ENCODE results near the gene SPRED3.
A peak's percentile ranks its signal among the peaks of the same experiment; 100 is the strongest.
"Not testable (repeated sequence)": the region's sequence is repeated elsewhere in the genome, so short reads cannot be mapped to it uniquely, and the experiment has no call there.

Gene SPRED3, protein sequence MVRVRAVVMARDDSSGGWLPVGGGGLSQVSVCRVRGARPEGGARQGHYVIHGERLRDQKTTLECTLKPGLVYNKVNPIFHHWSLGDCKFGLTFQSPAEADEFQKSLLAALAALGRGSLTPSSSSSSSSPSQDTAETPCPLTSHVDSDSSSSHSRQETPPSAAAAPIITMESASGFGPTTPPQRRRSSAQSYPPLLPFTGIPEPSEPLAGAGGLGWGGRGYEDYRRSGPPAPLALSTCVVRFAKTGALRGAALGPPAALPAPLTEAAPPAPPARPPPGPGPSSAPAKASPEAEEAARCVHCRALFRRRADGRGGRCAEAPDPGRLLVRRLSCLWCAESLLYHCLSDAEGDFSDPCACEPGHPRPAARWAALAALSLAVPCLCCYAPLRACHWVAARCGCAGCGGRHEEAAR

DNA sequence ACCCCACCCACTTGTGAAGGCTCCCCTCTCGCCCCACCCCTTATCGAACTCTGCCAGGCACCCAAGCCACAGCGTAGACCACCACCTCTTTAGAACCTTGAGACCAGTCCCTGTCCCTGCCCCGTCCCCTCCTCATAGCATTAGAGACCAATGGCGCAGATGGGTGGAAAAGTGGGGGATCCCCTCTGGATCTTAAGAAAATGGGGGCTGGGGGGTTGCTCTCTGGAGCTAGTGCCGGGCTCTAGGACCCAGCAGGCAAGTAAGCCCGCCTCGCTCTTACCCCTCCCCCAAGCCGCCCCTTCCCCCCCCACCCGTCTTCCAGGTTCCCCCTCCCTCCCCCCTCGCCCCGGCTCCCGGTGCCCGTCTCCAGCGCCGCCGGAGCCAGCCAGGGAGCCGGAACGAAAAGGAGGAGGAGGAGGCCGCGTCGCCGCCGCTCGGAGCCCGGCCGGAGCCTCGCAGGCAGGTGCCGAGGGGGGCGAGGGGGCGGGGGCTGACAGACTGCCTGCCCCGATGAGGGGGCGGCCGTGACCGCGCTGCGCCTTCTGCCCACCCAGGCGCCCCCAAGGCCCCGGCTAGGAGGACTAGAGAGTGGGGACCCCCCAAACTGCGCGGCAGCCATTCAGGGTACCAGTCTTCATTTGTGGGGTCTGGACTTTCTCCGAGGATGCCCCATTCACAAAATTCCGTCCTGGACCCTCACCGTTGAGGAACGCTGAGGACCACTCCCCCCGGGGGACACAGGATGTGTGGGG lies at the start of gene SPRED3:
Gene SPRED3 (plus strand): TSS at position 349 of the 752 bp plus-strand sequence. CDS start 1,606 bp downstream, outside the sequence.
- peak; percentile 53 for DNase-seq (ENCODE audit: low spot score)

DNA sequence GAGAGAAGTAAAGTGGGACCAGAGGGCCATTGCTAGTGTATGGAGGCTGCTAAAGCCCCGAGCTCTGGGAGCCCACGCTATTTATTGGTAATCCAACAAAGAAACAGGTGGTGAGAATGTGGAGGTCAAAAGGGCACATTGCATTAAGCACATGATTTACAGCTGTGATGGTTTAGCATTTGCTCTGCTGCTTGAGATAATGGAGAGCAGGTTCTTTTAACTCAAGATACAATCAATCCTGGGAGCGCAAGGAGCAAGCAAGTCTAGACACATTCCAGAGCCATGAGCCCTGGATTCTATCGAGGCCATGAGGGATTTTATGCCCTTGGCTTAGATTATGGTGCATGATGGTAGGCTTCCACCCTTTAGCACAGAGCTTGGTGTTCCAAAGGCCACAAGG lies 49.5 kb upstream of the SPRED3 start:
- not testable (repeated sequence) for DNase-seq (ENCODE audit: low spot score)

DNA sequence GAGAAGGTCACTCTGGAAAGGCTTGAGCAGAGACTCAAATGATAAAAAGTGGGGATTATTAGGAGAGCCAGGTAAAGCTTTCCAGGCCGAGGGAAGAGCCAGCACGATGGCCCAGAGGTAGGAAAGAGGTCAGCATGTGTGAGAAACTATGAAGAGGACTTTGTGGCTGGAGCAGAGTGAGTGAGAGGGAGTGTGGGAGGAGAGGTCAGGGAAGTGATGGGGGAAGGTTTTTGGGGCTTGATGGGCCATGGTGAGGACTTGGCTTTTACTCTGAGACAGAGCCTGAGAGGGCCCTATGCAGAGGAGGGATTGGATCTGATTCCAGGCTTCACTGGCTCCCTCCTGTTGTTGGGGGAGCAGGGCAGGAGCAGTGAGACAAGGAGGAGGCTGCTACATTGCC lies 47.6 kb upstream of the SPRED3 start:
- DNase-seq (ENCODE audit: low spot score): no peak

DNA sequence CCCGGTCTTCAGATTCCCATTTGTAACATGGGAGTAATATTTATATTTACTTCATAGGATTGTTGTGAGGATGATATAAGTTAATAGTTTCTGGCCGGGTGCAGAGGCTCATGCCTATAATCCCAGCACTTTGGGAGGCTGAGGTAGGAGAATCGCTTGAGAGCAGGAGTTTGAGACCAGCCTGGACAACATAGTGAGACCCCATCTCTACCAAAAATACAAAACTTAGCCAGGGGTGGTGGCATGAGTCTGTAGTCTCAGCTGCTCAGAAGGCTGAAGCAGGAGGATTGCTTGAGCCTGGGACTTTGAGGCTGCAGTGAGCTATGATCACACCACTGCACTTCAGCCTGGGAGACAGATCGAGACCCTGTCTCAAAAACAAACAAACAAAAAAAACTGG lies 41.7 kb upstream of the SPRED3 start:
- DNase-seq (ENCODE audit: low spot score): no peak

DNA sequence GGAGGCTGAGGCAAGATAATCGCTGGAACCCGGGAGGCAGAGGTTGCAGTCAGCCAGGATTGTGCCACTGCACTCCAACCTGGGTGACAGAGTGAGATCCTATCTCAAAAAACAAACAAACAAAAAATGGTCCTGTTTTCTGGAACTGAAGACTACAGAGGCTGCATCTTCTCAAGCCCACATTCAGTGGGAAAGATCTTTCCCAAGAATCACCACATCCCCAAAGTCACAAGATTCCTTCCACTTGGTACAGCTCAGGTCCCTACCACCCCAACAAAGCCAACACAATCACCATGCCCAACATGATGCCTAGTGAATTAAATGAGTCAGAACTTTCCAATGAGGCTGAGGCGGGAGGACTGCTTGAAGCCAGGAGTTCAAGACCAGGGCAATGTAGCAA lies 37.6 kb upstream of the SPRED3 start:
- no peak for DNase-seq (ENCODE audit: low spot score)

DNA sequence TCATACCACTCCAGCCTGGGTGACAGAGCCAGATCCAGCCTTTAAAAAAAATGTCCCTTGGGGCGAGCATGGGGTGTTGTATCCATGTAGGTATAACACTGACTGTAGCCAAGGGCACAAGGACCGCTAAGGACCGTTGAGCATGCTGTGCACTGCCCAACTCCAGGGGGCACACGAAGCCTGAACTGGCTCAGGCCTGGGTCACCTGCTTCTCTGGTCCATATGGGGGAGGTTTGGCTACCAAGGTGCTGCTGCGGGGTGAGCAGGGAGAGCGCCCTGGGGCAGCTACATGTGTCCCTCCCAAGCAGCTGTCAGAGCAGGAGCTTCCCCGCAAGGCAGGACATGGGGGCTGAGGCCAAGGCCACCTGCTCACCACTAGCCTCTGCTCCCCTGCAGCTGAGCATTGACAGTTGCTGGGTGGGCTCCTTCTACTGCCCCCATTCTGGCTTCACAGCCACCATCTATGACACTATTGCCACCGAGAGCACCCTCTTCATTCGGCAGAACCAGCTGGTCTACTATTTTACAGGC lies 36.6 kb upstream of the SPRED3 start:
- no peak for DNase-seq (ENCODE audit: low spot score)

DNA sequence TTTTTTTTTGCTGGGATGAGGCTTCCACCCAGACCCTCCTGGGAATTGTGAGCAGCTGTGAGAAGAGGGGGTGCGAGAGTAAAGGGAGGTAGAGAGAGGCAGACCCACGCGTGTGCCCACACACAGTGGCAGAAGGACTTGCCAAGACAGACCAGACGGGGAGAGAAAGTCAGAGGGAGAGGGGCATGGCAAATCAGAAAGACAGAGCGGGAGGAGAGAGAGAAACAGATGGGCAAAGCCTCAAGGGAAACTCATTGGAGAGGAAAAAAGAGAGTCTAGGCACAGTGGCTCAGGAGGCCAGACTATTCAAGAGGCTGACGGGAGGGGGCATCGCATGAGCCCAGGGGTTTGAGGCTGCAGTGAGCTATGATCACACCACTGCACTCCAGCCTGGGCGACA lies 35.9 kb upstream of the SPRED3 start:
- no peak for DNase-seq (ENCODE audit: low spot score)

DNA sequence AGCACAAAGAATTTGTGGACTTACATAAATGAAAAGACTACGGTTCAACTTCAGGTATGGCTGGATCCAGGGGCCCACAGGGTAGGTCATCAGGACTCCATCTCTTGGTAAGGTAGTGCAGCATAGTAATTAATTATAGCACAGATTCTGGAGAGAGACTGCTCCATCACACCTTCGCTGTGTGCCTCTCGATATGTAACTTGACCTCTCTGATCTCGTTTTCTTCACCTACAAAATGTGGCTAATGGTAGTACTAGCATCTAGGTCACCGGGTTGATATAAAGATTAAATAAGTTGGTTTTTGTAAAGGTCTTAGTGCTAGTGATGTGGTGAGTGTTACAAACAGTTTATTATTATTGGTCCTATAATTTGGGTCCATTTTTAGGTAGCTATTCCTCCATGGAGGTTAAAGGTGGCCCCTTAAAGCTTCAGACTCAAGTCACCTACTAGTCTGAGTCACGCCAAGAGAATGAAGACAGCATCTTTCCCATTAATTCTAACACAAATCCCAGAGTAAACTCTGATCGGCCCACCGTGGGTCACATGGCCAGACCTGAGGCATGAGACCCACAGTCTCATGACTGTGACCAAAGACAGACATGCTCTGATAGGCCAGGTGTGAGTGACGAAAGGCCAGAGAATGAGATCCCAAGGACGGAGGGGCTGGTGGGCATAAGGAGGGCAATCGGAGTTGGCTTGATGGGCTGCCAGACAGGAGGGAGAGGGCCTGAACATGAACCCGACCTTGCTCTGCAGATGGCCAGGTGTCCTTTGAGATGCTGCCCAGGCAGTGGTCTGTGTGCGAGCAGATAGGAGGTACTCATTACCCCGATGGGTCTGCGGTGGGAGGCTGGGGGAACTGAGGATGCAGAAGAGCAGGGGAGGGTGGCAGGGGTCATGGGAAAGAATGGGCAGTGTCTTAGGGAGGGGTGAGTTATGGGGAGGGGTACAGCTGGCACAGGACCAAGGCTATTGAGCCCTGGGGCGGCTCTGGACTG lies 32.5 kb upstream of the SPRED3 start:
- DNase-seq (ENCODE audit: low spot score): no peak

DNA sequence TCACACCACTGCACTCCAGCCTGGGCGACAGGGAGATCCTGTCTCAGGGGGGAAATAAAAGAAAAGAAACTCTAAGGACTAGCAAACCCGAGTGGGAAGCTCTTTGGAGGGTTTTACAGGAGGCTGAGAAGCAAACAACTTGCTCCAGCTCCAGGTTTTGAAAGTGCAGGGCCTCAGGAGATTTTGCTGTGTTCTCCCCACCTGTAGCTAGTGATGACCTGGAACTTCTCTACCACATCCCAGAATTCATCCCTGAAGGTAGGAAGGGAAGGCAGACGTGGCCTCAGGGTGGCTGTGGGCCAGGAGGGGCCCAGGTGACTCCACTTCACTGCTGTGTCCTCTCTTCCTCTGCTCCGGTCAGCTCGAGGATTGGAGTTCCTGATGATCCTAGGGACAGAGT lies 30.4 kb upstream of the SPRED3 start:
- DNase-seq (ENCODE audit: low spot score): no peak

DNA sequence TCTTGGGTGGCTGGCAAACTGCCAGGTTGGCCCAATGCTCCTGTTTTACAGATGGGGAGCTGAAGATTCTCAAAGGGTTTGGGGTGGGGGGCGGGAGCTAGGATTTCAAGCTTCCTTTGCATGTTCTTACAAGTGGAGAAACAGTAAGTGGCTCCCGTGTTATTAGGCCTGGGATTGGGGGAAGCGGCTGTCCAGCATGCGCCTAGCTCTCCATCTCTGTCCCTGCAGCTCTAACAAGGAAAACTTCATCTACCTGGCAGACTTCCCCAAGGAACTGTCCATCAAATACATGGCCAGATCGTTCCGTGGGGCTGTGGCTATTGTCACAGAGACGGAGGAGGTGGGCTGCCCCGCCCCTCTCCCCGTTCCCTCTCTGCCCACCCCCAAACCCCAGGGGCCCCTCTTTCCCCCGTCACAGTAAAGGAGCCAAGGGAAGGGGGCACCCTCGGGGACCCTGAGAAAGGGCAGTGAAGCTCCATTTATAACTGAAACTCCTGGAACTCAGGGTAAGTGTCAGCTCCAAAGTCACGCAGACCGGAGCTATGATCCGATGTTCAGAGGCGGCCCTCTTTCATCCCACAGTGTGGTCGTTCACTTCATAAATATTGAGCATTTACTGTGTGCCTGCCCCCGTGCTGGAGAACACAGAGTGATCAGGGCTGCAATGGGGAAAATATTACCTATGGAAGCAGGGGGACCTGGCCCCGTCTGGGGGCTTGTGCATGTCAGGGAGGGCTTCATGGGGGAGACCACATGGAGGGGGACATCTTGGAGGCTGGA lies 29.1 kb upstream of the SPRED3 start:
- no peak for DNase-seq (ENCODE audit: low spot score)

DNA sequence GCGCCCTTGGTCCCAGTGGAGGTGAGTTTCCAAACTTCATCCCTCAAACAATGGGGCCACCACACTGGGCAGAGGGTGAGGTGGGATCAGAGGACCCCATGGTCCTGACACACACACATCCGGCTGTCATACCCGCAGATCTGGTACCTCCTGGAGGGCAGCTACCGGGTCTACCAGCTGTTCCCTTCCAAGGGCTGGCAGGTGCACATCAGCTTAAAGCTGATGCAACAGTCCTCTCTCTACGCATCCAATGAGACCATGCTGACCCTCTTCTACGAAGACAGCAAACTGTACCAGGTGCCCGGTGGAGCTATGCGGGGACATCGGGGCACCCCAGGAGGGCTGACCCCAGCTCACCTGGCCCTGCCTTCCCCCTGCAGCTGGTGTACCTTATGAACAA lies 28.1 kb upstream of the SPRED3 start:
- no peak for DNase-seq (ENCODE audit: low spot score)

DNA sequence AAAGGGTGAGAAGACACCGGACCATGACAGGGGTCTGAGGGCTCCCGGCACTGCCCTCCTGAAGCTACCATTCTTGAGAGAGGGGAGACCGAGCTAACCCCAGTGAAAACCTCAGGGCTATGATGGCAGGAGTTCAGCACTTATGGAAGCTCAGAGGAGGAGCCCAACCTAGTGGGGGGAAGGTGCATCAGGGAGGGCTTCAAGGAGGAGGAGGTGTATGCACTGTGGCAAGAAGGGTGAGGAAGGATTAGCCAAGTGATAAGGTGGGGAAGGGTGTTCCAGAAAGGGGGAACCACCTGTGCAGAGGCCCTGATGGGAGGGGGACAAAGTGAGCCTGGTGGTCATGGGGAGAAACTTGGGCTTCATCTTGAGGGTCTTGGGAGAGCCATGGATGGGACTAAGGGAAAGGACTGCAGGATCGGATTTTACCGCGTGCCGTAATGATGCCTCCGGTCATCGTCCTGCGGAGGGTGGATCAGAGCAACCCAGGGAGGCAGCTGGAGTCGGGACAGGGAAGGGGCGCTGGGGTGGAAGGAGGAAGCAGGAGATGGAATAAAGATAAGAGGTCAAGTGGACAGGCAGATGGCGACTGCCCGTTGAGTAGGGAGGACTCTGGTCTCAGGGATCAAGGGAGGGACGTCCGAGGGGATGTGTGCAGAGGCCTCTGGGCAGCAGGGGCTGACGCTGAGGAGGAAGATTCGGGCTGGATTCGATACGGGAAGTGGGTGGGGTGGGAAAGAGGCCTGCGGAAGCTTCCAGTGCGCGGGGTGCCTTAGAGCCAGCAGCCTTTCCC lies 27.5 kb upstream of the SPRED3 start:
- no peak for DNase-seq (ENCODE audit: low spot score)

DNA sequence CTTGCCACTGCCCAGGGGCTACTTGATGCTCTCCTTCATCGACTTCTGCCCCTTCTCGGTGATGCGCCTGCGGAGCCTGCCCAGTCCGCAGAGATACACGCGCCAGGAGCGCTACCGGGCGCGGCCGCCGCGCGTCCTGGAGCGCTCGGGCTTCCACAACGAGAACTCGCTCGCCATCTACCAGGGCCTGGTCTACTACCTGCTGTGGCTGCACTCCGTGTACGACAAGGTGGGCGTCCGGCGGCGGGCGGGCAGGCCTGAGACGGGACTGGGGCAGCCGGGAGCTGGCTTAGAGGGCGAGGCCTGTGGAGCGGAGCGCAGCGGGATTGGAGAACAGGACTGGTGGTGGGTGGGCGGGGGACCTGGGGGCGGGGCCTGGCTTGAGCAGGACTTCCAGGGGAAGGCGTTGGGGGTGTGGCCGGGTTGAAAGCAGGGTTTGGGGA lies 26.8 kb upstream of the SPRED3 start:
- peak; percentile 85 for DNase-seq (ENCODE audit: low spot score)

DNA sequence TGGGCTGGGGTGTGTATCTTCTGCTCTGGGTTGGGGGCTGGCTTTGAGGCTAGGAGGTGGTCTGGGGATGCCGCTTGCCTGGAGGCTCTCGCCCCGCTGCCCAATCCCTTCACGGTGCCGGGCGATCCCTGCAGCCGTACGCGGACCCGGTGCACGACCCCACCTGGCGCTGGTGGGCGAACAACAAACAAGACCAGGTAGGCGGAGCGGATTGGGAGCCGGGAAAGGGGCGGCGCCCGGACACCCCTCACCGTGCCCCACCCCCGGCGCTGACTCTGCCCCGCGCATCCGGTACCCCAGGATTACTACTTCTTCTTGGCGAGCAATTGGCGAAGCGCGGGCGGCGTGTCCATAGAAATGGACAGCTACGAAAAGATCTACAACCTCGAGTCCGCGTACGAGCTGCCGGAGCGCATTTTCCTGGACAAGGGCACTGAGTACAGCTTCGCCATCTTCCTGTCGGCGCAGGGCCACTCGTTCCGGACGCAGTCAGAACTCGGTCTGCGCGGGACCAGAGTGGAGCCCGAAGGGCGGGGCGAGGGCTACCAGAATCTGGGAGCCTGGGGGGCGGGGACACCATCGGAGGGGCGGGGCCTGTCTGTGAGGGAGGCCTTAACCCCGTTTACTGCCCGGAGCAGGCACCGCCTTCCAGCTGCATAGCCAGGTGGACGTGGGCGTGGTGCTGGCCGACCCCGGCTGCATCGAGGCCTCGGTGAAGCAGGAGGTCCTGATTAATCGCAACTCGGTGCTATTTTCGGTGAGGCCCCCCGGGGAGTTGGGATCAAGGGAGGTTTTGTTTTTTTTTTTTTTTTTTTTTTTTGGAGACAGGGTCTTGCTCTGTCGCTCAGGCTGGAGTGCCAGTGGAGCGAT lies 26.2 kb upstream of the SPRED3 start:
- peak; percentile 85 for DNase-seq (ENCODE audit: low spot score)

DNA sequence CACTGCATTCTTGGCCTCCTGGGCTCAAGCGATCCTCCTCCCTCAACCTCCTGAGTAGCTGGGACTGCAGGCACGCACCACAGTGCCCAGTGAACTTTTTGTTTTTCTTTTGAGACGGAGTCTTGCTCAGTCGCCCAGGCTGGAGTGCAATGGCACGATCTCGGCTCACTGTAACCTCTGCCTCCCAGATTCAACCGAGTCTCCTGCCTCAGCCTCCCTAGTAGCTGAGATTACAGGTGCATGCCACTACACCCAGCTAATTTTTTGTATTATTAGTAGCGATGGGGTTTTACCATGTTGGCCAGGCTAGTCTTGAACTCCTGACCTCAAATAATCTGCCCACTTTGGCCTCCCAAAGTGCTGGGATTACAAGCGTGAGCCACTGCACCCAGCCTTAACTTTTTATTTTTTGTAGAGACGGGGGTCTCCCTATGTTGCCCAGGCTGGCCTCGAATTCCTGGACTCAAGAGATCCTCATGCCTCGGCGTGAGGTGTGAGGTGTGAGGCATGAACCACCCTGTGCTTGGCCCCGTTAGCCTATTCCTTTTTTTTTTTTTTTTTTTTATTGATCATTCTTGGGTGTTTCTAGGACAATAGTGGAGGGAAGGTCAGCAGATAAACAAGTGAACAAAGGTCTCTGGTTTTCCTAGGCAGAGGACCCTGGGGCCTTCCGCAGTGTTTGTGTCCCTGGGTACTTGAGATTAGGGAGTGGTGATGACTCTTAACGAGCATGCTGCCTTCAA lies 25.4 kb upstream of the SPRED3 start:
- not testable (repeated sequence) for DNase-seq (ENCODE audit: low spot score)

DNA sequence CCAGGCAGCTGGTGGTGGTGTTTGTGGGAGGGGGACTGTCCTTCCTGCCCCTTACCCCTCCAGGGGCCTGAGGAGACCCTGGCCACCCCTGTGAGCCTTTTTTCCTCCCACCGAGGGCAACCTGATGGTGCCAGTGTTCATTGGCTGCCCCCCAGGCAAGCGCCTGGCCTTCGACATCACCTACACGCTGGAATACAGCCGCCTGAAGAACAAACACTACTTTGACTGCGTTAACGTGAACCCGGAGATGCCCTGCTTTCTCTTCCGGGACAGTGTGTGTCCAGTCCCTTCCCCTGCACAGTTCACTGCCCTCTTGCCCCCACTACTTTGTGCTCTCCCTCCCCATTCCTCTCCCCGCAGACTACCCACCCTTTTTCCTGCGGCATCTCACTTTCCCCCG lies 21.5 kb upstream of the SPRED3 start:
- DNase-seq (ENCODE audit: low spot score): no peak

DNA sequence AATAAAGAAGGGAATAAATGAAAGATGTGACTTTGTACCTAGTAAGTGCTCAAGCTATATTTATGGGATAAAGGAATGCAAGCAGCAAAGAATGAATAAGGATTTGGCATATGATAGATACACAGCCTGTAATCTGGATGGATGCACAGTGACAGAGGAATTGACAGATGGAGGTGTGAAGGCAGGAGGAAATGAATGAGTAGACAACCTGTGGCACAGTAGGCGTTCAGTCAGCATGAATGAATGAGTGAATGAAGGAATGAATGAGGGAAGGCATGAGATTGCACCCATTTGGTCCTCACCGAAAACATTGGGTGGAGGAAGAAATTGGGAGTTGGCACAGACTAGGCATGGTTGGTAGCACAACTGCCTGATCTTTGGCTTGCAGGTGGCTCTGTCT lies 18.9 kb upstream of the SPRED3 start:
- no peak for DNase-seq (ENCODE audit: low spot score)

DNA sequence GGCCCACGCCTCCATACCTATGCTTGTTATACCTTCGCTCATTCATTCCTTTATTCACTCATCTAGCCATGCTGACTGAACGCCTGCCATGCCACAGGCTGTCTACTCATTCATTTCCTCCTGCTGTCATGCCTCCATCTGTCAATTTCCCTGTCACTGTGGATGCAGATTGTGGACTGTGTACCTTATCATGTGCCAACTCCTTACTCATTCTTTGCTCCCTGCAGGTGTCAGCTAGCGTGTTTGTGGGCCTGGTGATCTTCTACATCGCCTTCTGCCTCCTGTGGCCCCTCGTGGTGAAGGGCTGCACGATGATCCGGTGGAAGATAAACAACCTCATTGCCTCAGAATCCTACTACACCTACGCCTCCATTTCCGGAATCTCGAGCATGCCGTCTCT lies 18.2 kb upstream of the SPRED3 start:
- no peak for DNase-seq (ENCODE audit: low spot score)

DNA sequence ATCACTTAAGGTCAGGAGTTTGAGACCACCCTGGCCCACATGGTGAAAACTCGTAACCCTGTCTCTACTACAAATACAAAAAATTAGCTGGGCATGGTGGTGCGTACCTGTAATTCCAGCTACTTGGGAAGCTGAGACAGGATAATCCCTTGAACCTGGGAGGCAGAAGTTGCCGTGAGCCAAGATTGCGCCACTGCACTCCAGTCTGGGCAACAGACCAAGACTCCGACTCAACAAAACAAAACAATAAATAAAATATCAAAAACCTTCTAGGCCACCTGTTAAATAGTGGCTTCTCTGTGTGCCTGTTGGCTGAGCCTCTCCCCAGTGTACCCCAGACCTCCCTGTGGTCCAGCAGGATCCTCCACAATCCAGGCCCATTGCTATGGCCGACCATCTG lies 17.4 kb upstream of the SPRED3 start:
- DNase-seq (ENCODE audit: low spot score): no peak

All from AG08395 (cell line).